GM12878 (cell line): Measurements from ENCODE around the gene ZNF148. TPM values are rescaled to one million over a fixed set of nuclear protein-coding genes. Genes with fewer than 3 reads are reported as not detected.

Source experiments
- ATAC-seq: fragments of 200-7000 bp; cut with Tn5 transposase; 3 replicates; pipeline ENCODE4 v1.9.1; 2020; ENCODE audit warnings: mild to moderate bottlenecking, moderate library complexity
- BruUV-seq: library from RNA; stranded (reverse); fragments of 400-500 nt; replicated peaks from 2 replicates; lab custom pipeline; 2021; lab: Mats Ljungman, UMichigan
- CTCF ChIA-PET: fragments of 300-600 bp; sonication (Branson Sonifier 250); formaldehyde crosslinking; extraction: SDS; loops from one replicate; lab custom pipeline; 2021; ENCODE audit warnings: inconsistent platforms; lab: Yijun Ruan, JAX
- POLR2A ChIA-PET: fragments of 350-600 bp; formaldehyde crosslinking; extraction: SDS; loops from one replicate; lab custom pipeline; 2021; ENCODE audit warnings: inconsistent platforms; lab: Charles Lee
- RAD21 ChIA-PET: fragments of 300-600 bp; sonication (Branson Sonifier 250); formaldehyde crosslinking; loops from one replicate; lab custom pipeline; 2023; ENCODE audit warnings: antibody characterized with exemption; ENCODE audit not compliant: unreplicated experiment; lab: Charles Lee
- SMC1A ChIA-PET: fragments of 300-600 bp; sonication (Branson Sonifier 250); formaldehyde crosslinking; loops from one replicate; lab custom pipeline; 2023; ENCODE audit not compliant: unreplicated experiment, uncharacterized antibody; lab: Charles Lee
- DNase-seq: peaks from one replicate; pipeline ENCODE4 v3.0.0-alpha.2; 2011; ENCODE audit warnings: low read depth, low spot score
- FAIRE-seq: peaks from 3 replicates; lab custom pipeline; 2011; peaks lifted over from hg19 to GRCh38; lab: Jason Lieb, UNC
- H2AFZ ChIP-seq: 2 replicates; pipeline ENCODE4 v1.6.0; 2011; ENCODE audit warnings: low read depth, low read length, control low read depth; ENCODE audit not compliant: control insufficient read depth
- H3K27ac ChIP-seq: 2 replicates; pipeline ENCODE4 v1.5.1; 2011; ENCODE audit warnings: control low read depth; ENCODE audit not compliant: control insufficient read depth, insufficient read depth
- H3K27me3 ChIP-seq, 2 experiments: replicated peaks in 1 of 2; 2 replicates each; pipeline versions ENCODE4 v1.6.0 to v1.6.1; 2011; ENCODE audit warnings: low read length in 1 of 2; ENCODE audit not compliant: control insufficient read depth in 2 of 2, insufficient read depth in 2 of 2
- H3K36me3 ChIP-seq, 2 experiments: 2 replicates each; pipeline ENCODE4 v1.5.1; 2011; ENCODE audit warnings: low read length in 1 of 2; ENCODE audit not compliant: control insufficient read depth in 2 of 2, insufficient read depth in 2 of 2
- H3K4me1 ChIP-seq: 2 replicates; pipeline ENCODE4 v1.6.1; 2011; ENCODE audit warnings: mild to moderate bottlenecking, low read length, moderate library complexity, mixed read lengths; ENCODE audit not compliant: control insufficient read depth, insufficient read depth
- H3K4me2 ChIP-seq: 2 replicates; pipeline ENCODE4 v1.6.0; 2011; ENCODE audit warnings: control low read depth; ENCODE audit not compliant: control insufficient read depth, insufficient read depth
- H3K4me3 ChIP-seq: fragments of 200-600 bp; sonication (generic); 2 replicates; pipeline ENCODE4 v1.5.1; 2016
- H3K79me2 ChIP-seq: 2 replicates; pipeline ENCODE4 v1.6.0; 2011; ENCODE audit warnings: low read length; ENCODE audit not compliant: control insufficient read depth, insufficient read depth
- H3K9ac ChIP-seq: 2 replicates; pipeline ENCODE4 v1.8.0; 2011; ENCODE audit warnings: low read length, control low read depth, mixed read lengths; ENCODE audit not compliant: control insufficient read depth, insufficient read depth
- H3K9me3 ChIP-seq: replicated peaks from 3 replicates; pipeline ENCODE4 v1.5.1; 2011; ENCODE audit warnings: mild to moderate bottlenecking, low read length; ENCODE audit not compliant: control insufficient read depth, insufficient read depth
- H4K20me1 ChIP-seq: 2 replicates; pipeline ENCODE4 v1.6.0; 2011; ENCODE audit not compliant: control insufficient read depth, insufficient read depth
- BRCA1 ChIP-seq: IDR thresholded peaks from 2 replicates; pipeline ENCODE4 v1.6.1; 2011; ENCODE audit warnings: low read depth, low read length, improper control_type of control experiment
- CBX5 ChIP-seq: sonication (generic); IDR thresholded peaks from 2 replicates; pipeline ENCODE4 v1.6.1; 2016; ENCODE audit warnings: low read depth, moderate library complexity, mild to moderate bottlenecking, inconsistent platforms
- ETV6 ChIP-seq, 2 experiments: fragments of 450-650 bp in 1 of 2; IDR thresholded peaks in 1 of 2; conservative IDR thresholded peaks in 1 of 2; 2 replicates each; pipeline ENCODE4 v1.6.1; 2014; ENCODE audit warnings: antibody characterized with exemption in 1 of 2, borderline replicate concordance in 1 of 2, low read depth in 1 of 2, mild to moderate bottlenecking in 1 of 2, moderate library complexity in 1 of 2
- FOXM1 ChIP-seq: IDR thresholded peaks from 2 replicates; pipeline ENCODE4 v1.6.1; 2012; ENCODE audit warnings: low read depth, mild to moderate bottlenecking, inconsistent platforms, low read length, moderate library complexity
- GABPA ChIP-seq: IDR thresholded peaks from 2 replicates; pipeline ENCODE4 v1.6.1; 2014; ENCODE audit warnings: antibody characterized with exemption, low read depth, mild to moderate bottlenecking, inconsistent platforms
- IRF3 ChIP-seq: fragments of 450-650 bp; IDR thresholded peaks from 2 replicates; pipeline ENCODE4 v1.6.1; 2014; ENCODE audit warnings: mild to moderate bottlenecking
- JUNB ChIP-seq: IDR thresholded peaks from 2 replicates; pipeline ENCODE4 v1.6.1; 2016; ENCODE audit warnings: antibody characterized with exemption, mild to moderate bottlenecking
- KAT2A ChIP-seq: conservative IDR thresholded peaks from 2 replicates; pipeline ENCODE4 v1.6.1; 2011; ENCODE audit warnings: low read depth, low read length; ENCODE audit not compliant: control insufficient read depth
- KLF5 ChIP-seq: fragments of 450-650 bp; IDR thresholded peaks from 2 replicates; pipeline ENCODE4 v1.6.1; 2014; ENCODE audit warnings: mild to moderate bottlenecking; ENCODE audit not compliant: partially characterized antibody
- MEF2A ChIP-seq: IDR thresholded peaks from 2 replicates; pipeline ENCODE4 v1.6.1; 2011; ENCODE audit warnings: low read depth, mild to moderate bottlenecking, low read length, moderate library complexity; ENCODE audit not compliant: insufficient read depth
- NFXL1 ChIP-seq: fragments of 450-650 bp; IDR thresholded peaks from 2 replicates; pipeline ENCODE4 v1.6.1; 2017; ENCODE audit warnings: antibody characterized with exemption, mild to moderate bottlenecking, borderline replicate concordance
- NR2C2 ChIP-seq: IDR thresholded peaks from 2 replicates; pipeline ENCODE4 v1.6.1; 2011; ENCODE audit warnings: borderline replicate concordance, low read depth; ENCODE audit not compliant: control insufficient read depth, insufficient read length
- NRF1 ChIP-seq: conservative IDR thresholded peaks from 2 replicates; pipeline ENCODE4 v1.6.1; 2011; ENCODE audit warnings: mild to moderate bottlenecking, low read depth, low read length, improper control_type of control experiment
- RAD51 ChIP-seq: fragments of 450-650 bp; IDR thresholded peaks from 2 replicates; pipeline ENCODE4 v1.6.1; 2016; ENCODE audit warnings: moderate library complexity, mild to moderate bottlenecking, inconsistent platforms
- RB1 ChIP-seq: fragments of 450-650 bp; formaldehyde crosslinking; IDR thresholded peaks from 2 replicates; pipeline ENCODE4 v1.6.1; 2017; ENCODE audit warnings: mild to moderate bottlenecking, borderline replicate concordance
- SIN3A ChIP-seq: IDR thresholded peaks from 2 replicates; pipeline ENCODE4 v1.6.1; 2012; ENCODE audit warnings: low read depth, low read length, improper control_type of control experiment
- SP1 ChIP-seq: IDR thresholded peaks from one replicate; pipeline ENCODE4 v1.6.1; 2011; ENCODE audit warnings: low read depth, low read length
- STAT1 ChIP-seq: fragments of 450-650 bp; conservative IDR thresholded peaks from 2 replicates; pipeline ENCODE4 v1.6.1; 2014; ENCODE audit warnings: antibody characterized with exemption, mild to moderate bottlenecking
- TCF3 ChIP-seq: IDR thresholded peaks from 2 replicates; pipeline ENCODE4 v1.6.1; 2012; ENCODE audit warnings: low read depth, mild to moderate bottlenecking, low read length, borderline replicate concordance; ENCODE audit not compliant: insufficient read depth
- ZZZ3 ChIP-seq: IDR thresholded peaks from 2 replicates; pipeline ENCODE4 v1.6.1; 2011; ENCODE audit warnings: low read depth; ENCODE audit not compliant: control insufficient read depth, insufficient read length
- WGBS: methylation state at CpG from one replicate; pipeline ENCODE4 v1.1.6; 2016; ENCODE audit warnings: low lambda C conversion rate; ENCODE audit not compliant: insufficient replicate concordance, insufficient coverage; ENCODE audit errors: missing lambda C conversion rate; 5-methylcytosine and 5-hydroxymethylcytosine counted together
- in situ Hi-C: fragments of 300-500 bp; cut with MboI; formaldehyde crosslinking; loops from 9 replicates; pipeline ENCODE4 v1.14.3; 2018; ENCODE audit warnings: mixed read lengths
- intact Hi-C: fragments of 100-400 bp; cut with micrococcal nuclease; formaldehyde crosslinking; loops from one replicate; pipeline ENCODE4 v1.14.2; 2022; ENCODE audit not compliant: unreplicated experiment
- polyA plus RNA-seq, 11 experiments: library from polyadenylated mRNA; depleted of rRNA in 4 of 11; unstranded in 6 of 11; stranded (reverse) in 5 of 11; fragments of >200 nt; fragmentation: Nextera tagmentation in 4 of 11; fragmentation: Illumina TruSeq in 1 of 11; extraction: Ambion mirVana in 4 of 11; extraction: Trizol in 1 of 11; gene quantifications; 1 replicate in 1 of 11; 2 replicates in 10 of 11; pipeline versions ENCODE4 v1.2.1 to v1.2.3, GENCODE V29; 2011 to 2016; ENCODE audit warnings: inconsistent platforms in 2 of 11, missing spikeins in 2 of 11, low read depth in 1 of 11
- total RNA-seq, 4 experiments: library from RNA; depleted of rRNA in 3 of 4; stranded (reverse); fragments of >200 nt in 3 of 4; fragmentation: Illumina TruSeq in 1 of 4; extraction: Trizol in 1 of 4; gene quantifications; 2 replicates each; pipeline versions ENCODE4 v1.2.1 to v1.2.3, GENCODE V29; 2013 to 2021
- TF ChIP-seq, protein P1 (sequence below): IDR thresholded peaks from 2 replicates; pipeline ENCODE4 v1.6.1; 2012; ENCODE audit warnings: low read depth, low read length, improper control_type of control experiment

Gene ZNF148
- total and polyA plus RNA-seq, 10 of the 15 experiments (the other 5 are each of a cell fraction or from before 2014, with no cell fraction given), result 8.6 to 40.4 (median 26.7) TPM

GRCh38 chr3:125340121-125340520, 35.0 kb downstream of the ZNF148 start (continued):
- TF ChIP-seq IRF3 (no peak), RAD51 (no peak), FOXM1 (no peak), BRCA1 (no peak), SP1 (no peak), STAT1 (no peak), JUNB (no peak), CBX5 (no peak), NR2C2 (no peak)
- TF ChIP-seq, protein P1, sequence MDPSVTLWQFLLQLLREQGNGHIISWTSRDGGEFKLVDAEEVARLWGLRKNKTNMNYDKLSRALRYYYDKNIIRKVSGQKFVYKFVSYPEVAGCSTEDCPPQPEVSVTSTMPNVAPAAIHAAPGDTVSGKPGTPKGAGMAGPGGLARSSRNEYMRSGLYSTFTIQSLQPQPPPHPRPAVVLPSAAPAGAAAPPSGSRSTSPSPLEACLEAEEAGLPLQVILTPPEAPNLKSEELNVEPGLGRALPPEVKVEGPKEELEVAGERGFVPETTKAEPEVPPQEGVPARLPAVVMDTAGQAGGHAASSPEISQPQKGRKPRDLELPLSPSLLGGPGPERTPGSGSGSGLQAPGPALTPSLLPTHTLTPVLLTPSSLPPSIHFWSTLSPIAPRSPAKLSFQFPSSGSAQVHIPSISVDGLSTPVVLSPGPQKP, result no peak
- TF ChIP-seq, all 136 proteins: peak for 0

DNA sequence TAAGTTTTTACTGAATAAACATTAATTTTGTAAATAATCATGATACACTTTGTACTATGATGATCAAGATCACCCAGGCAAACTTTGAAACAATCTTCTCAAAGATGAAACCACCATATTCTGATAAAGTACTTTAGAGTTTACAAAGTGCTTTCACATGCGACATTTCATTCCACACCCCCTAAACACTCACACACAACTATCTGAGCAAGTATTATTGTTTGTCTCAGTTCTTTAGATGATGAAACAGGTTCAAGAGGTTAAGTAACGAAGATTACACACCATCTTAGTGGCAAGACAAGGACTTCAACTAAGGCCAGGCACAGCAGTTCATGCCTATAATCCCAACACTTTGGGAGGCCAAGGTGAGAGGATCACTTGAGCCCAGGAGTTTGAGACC, 37.6 kb downstream of the ZNF148 start:
- no peaks in the 10 kb centered on the region for H3K4me1 ChIP-seq
- no peak for ATAC-seq
- no peaks in the 10 kb centered on the region for H3K27me3 ChIP-seq
- H4K20me1 ChIP-seq, result no peaks in the 10 kb centered on the region
- peaks cover 89% of the 10 kb centered on the region for H3K79me2 ChIP-seq
- ChIA-PET POLR2A (interaction anchor here (0.5 to 1.0 kb wide), 3 partner anchors 18 to 31 kb away, joined by 3 to 4 read pairs (median 3); no protein-coding TSS in a partner anchor), RAD21 (no interaction called here), SMC1A (interaction anchor here (0.6 to 0.9 kb wide), 4 partner anchors 11 to 752 kb away, joined by 3 to 4 read pairs (median 4); no protein-coding TSS in a partner anchor), CTCF (interaction anchor here (1.0 kb wide), 1 partner anchor 27 kb away, joined by 3 read pairs; no protein-coding TSS in a partner anchor)
- no peak overlapping the region for H2AFZ ChIP-seq
- peaks cover 11% of the 10 kb centered on the region for H3K9me3 ChIP-seq
- in situ Hi-C loops, result no loop called here
- no peak for FAIRE-seq
- no peak overlapping the region for H3K4me2 ChIP-seq
- H3K9ac ChIP-seq, result no peak overlapping the region
- no peak for DNase-seq
- no TSS peak for BruUV-seq
- no peak overlapping the region for H3K27ac ChIP-seq
- 50% methylated on average over 2 of the region's 2 CpGs for WGBS
- H3K4me3 ChIP-seq, result no peak overlapping the region
- intact Hi-C loops, result no loop called here
- peaks cover 0 to 3% of the 10 kb centered on the region in 2 experiments; a peak in 2 of 4 replicates for H3K36me3 ChIP-seq
- TF ChIP-seq RB1 (no peak), GABPA (no peak), KAT2A (no peak), TCF3 (no peak), NRF1 (no peak), ETV6 (conservative IDR thresholded peaks at IDR 0.05 in 1 of 2, IDR thresholded peaks at IDR 0.05 in 1 of 2; ENCODE audit: borderline replicate concordance in 1 of 2, low read depth in 1 of 2) (no peak), SIN3A (no peak), KLF5 (no peak), MEF2A (no peak), CBX5 (no peak), NFXL1 (no peak), ZZZ3 (no peak)
